ENCODE measurements around the gene SMIM43. TPM values are rescaled to one million over a fixed set of nuclear protein-coding genes. Genes with fewer than 3 reads are reported as not detected.

SMIM43 gene
- total RNA-seq, 2 experiments from 2014 or later = not detected

- CTCF ChIA-PET = no interaction called here
- intact Hi-C loops (cut with micrococcal nuclease) = no loop called here
- no peak overlapping the region for H3K4me3 Mint-ChIP-seq
Measured at GRCh38 chr4:121792966-121793365, 28.0 kb upstream of the SMIM43 start.

GRCh38 chr4:121791481-121791880 lies 26.5 kb upstream of the SMIM43 start:
- Mint-ChIP-seq H3K27me3 (ENCODE audit: low read depth) (peaks cover 12% of the 10 kb centered on the region), H3K4me3 (no peak overlapping the region), H3K4me1 (ENCODE audit: low read depth) (peaks cover 11% of the 10 kb centered on the region), H3K9me3 (no peaks in the 10 kb centered on the region), H3K27ac (no peak overlapping the region), H3K36me3 (ENCODE audit: low read depth) (no peaks in the 10 kb centered on the region)
- intact Hi-C loops (cut with micrococcal nuclease) = no loop called here
- DNase-seq = no peak
- CTCF ChIA-PET = no interaction called here

More at GRCh38 chr4:121792966-121793365, 28.0 kb upstream of the SMIM43 start:
- Mint-ChIP-seq H3K27me3 (ENCODE audit: low read depth) (peaks cover 4% of the 10 kb centered on the region), H3K27ac (no peak overlapping the region), H3K9me3 (no peaks in the 10 kb centered on the region), H3K36me3 (ENCODE audit: low read depth) (no peaks in the 10 kb centered on the region), H3K4me1 (ENCODE audit: low read depth) (peaks cover 11% of the 10 kb centered on the region)
- DNase-seq = no peak

- no peak overlapping the region for H3K4me3 Mint-ChIP-seq
- H3K4me1 Mint-ChIP-seq (ENCODE audit: low read depth) = peaks cover 10% of the 10 kb centered on the region
- DNase-seq = no peak
- peaks cover 12% of the 10 kb centered on the region for H3K27me3 Mint-ChIP-seq (ENCODE audit: low read depth)
- intact Hi-C loops (cut with micrococcal nuclease) = no loop called here
- H3K36me3 Mint-ChIP-seq (ENCODE audit: low read depth) = no peaks in the 10 kb centered on the region
- H3K27ac Mint-ChIP-seq = no peak overlapping the region
- CTCF ChIA-PET = interaction anchor here (0.8 kb wide), 1 partner anchor 9 kb away, joined by 3 read pairs; no protein-coding TSS in a partner anchor
- no peaks in the 10 kb centered on the region for H3K9me3 Mint-ChIP-seq
Measured at GRCh38 chr4:121790976-121791375, 26.0 kb upstream of the SMIM43 start.

GRCh38 chr4:121789960-121790829 lies 25.2 kb upstream of the SMIM43 start:
- H3K27me3 Mint-ChIP-seq (ENCODE audit: low read depth) = peaks cover 12% of the 10 kb centered on the region
- CTCF ChIA-PET = interaction anchor here (0.8 kb wide), 1 partner anchor 10 kb away, joined by 3 read pairs; no protein-coding TSS in a partner anchor
- H3K4me1 Mint-ChIP-seq (ENCODE audit: low read depth) = peaks cover 5% of the 10 kb centered on the region
- no peak for DNase-seq
- no peaks in the 10 kb centered on the region for H3K36me3 Mint-ChIP-seq (ENCODE audit: low read depth)
- H3K4me3 Mint-ChIP-seq = no peak overlapping the region
- intact Hi-C loops (cut with micrococcal nuclease) = no loop called here
- H3K27ac Mint-ChIP-seq = no peak overlapping the region
- H3K9me3 Mint-ChIP-seq = no peaks in the 10 kb centered on the region

- no peak for DNase-seq
- Mint-ChIP-seq H3K27me3 (ENCODE audit: low read depth) (peaks cover 18% of the 10 kb centered on the region), H3K4me3 (no peak overlapping the region), H3K9me3 (no peaks in the 10 kb centered on the region), H3K27ac (no peak overlapping the region), H3K36me3 (ENCODE audit: low read depth) (no peaks in the 10 kb centered on the region), H3K4me1 (ENCODE audit: low read depth) (peaks cover 5% of the 10 kb centered on the region)
- intact Hi-C loops (cut with micrococcal nuclease) = no loop called here
- CTCF ChIA-PET = interaction anchor here (0.7 kb wide), 1 partner anchor 31 kb away, joined by 4 read pairs; no protein-coding TSS in a partner anchor
Measured at GRCh38 chr4:121789455-121789854, 24.5 kb upstream of the SMIM43 start.

GRCh38 chr4:121788896-121789295 lies 23.9 kb upstream of the SMIM43 start:
- H3K27ac Mint-ChIP-seq = no peak overlapping the region
- peaks cover 3% of the 10 kb centered on the region for H3K9me3 Mint-ChIP-seq
- intact Hi-C loops (cut with micrococcal nuclease) = no loop called here
- H3K4me3 Mint-ChIP-seq = no peak overlapping the region
- H3K27me3 Mint-ChIP-seq (ENCODE audit: low read depth) = peaks cover 19% of the 10 kb centered on the region
- no peak for DNase-seq
- CTCF ChIA-PET = interaction anchor here (0.7 kb wide), 1 partner anchor 30 kb away, joined by 4 read pairs; no protein-coding TSS in a partner anchor
- peaks cover 5% of the 10 kb centered on the region for H3K4me1 Mint-ChIP-seq (ENCODE audit: low read depth)
- H3K36me3 Mint-ChIP-seq (ENCODE audit: low read depth) = no peaks in the 10 kb centered on the region

GRCh38 chr4:121786221-121786620 lies 21.3 kb upstream of the SMIM43 start:
- intact Hi-C loops (cut with micrococcal nuclease) = no loop called here
- H3K27me3 Mint-ChIP-seq (ENCODE audit: low read depth) = peaks cover 27% of the 10 kb centered on the region
- H3K4me3 Mint-ChIP-seq = no peak overlapping the region
- H3K9me3 Mint-ChIP-seq = peaks cover 4% of the 10 kb centered on the region
- DNase-seq = no peak
- H3K36me3 Mint-ChIP-seq (ENCODE audit: low read depth) = no peaks in the 10 kb centered on the region
- H3K27ac Mint-ChIP-seq = no peak overlapping the region
- peaks cover 5% of the 10 kb centered on the region for H3K4me1 Mint-ChIP-seq (ENCODE audit: low read depth)
- CTCF ChIA-PET = no interaction called here

GRCh38 chr4:121785479-121785878 lies 20.5 kb upstream of the SMIM43 start:
- CTCF ChIA-PET = interaction anchor here (0.6 kb wide), 1 partner anchor 16 kb away, joined by 3 read pairs; the partner anchor contains the start of gene EXOSC9
- H3K4me1 Mint-ChIP-seq (ENCODE audit: low read depth) = peaks cover 5% of the 10 kb centered on the region
- no peaks in the 10 kb centered on the region for H3K36me3 Mint-ChIP-seq (ENCODE audit: low read depth)
- peaks cover 4% of the 10 kb centered on the region for H3K9me3 Mint-ChIP-seq
- intact Hi-C loops (cut with micrococcal nuclease) = no loop called here
- no peak for DNase-seq
- H3K27ac Mint-ChIP-seq = no peak overlapping the region
- H3K27me3 Mint-ChIP-seq (ENCODE audit: low read depth) = peaks cover 31% of the 10 kb centered on the region
- no peak overlapping the region for H3K4me3 Mint-ChIP-seq

GRCh38 chr4:121784975-121785374 lies 20.0 kb upstream of the SMIM43 start:
- intact Hi-C loops (cut with micrococcal nuclease) = no loop called here
- no peak for DNase-seq
- Mint-ChIP-seq H3K9me3 (peaks cover 4% of the 10 kb centered on the region), H3K36me3 (ENCODE audit: low read depth) (no peaks in the 10 kb centered on the region), H3K27me3 (ENCODE audit: low read depth) (peaks cover 33% of the 10 kb centered on the region), H3K4me1 (ENCODE audit: low read depth) (peaks cover 5% of the 10 kb centered on the region), H3K4me3 (no peak overlapping the region), H3K27ac (no peak overlapping the region)
- CTCF ChIA-PET = no interaction called here

- Mint-ChIP-seq H3K4me1 (ENCODE audit: low read depth) (peaks cover 5% of the 10 kb centered on the region), H3K4me3 (no peak overlapping the region), H3K27me3 (ENCODE audit: low read depth) (peaks cover 33% of the 10 kb centered on the region), H3K36me3 (ENCODE audit: low read depth) (no peaks in the 10 kb centered on the region), H3K27ac (no peak overlapping the region), H3K9me3 (peaks cover 4% of the 10 kb centered on the region)
- intact Hi-C loops (cut with micrococcal nuclease) = no loop called here
- CTCF ChIA-PET = no interaction called here
- DNase-seq = no peak
Measured at GRCh38 chr4:121784401-121784800, 19.4 kb upstream of the SMIM43 start.

GRCh38 chr4:121783210-121783609 lies 18.2 kb upstream of the SMIM43 start:
- H3K27me3 Mint-ChIP-seq (ENCODE audit: low read depth) = peaks cover 31% of the 10 kb centered on the region
- CTCF ChIA-PET = no interaction called here
- peaks cover 4% of the 10 kb centered on the region for H3K9me3 Mint-ChIP-seq
- H3K4me3 Mint-ChIP-seq = no peak overlapping the region
- H3K27ac Mint-ChIP-seq = no peak overlapping the region
- no peak for DNase-seq
- H3K4me1 Mint-ChIP-seq (ENCODE audit: low read depth) = no peaks in the 10 kb centered on the region
- intact Hi-C loops (cut with micrococcal nuclease) = no loop called here
- no peaks in the 10 kb centered on the region for H3K36me3 Mint-ChIP-seq (ENCODE audit: low read depth)

- H3K4me3 Mint-ChIP-seq = no peak overlapping the region
- peaks cover 2% of the 10 kb centered on the region for H3K9me3 Mint-ChIP-seq
- intact Hi-C loops (cut with micrococcal nuclease) = no loop called here
Measured at GRCh38 chr4:121778991-121779628, 14.1 kb upstream of the SMIM43 start.

More at GRCh38 chr4:121778991-121779628, 14.1 kb upstream of the SMIM43 start:
- peaks cover 14% of the 10 kb centered on the region for H3K27me3 Mint-ChIP-seq (ENCODE audit: low read depth)
- H3K27ac Mint-ChIP-seq = no peak overlapping the region
- DNase-seq = no peak
- no peaks in the 10 kb centered on the region for H3K4me1 Mint-ChIP-seq (ENCODE audit: low read depth)
- H3K36me3 Mint-ChIP-seq (ENCODE audit: low read depth) = no peaks in the 10 kb centered on the region
- CTCF ChIA-PET = no interaction called here
